Activated naive CD8-positive, alpha-beta T cell treated with anti-CD3 and anti-CD28 coated beads, Interleukin-2, amount 50 U/mL, for 16 hours (primary cell): ENCODE measurements around the gene ASB7.

Experiments used
- DNase-seq: peaks from one replicate; pipeline ENCODE4 v3.0.0-alpha.2; 2020; ENCODE audit warnings: low read depth, low spot score

Gene ASB7

GRCh38 chr15:100686021-100686724, 83.8 kb downstream of the ASB7 start:
- no peak for DNase-seq

- no peak for DNase-seq
Measured at GRCh38 chr15:100686725-100687473, 84.5 kb downstream of the ASB7 start.

GRCh38 chr15:100687582-100688141, 85.3 kb downstream of the ASB7 start:
- DNase-seq, result no peak

GRCh38 chr15:100688549-100689120, 86.2 kb downstream of the ASB7 start:
- no peak for DNase-seq

GRCh38 chr15:100689131-100689899, 86.9 kb downstream of the ASB7 start:
- DNase-seq, result no peak

GRCh38 chr15:100690032-100690794, 87.8 kb downstream of the ASB7 start:
- no peak for DNase-seq

GRCh38 chr15:100690795-100691158, 88.4 kb downstream of the ASB7 start:
- DNase-seq, result no peak

GRCh38 chr15:100691321-100691720, 88.9 kb downstream of the ASB7 start:
- DNase-seq, result no peak

GRCh38 chr15:100692246-100692645, 89.9 kb downstream of the ASB7 start:
- DNase-seq, result no peak

- no peak for DNase-seq
Measured at GRCh38 chr15:100692671-100693070, 90.3 kb downstream of the ASB7 start.

- DNase-seq, result no peak
Measured at GRCh38 chr15:100693451-100693850, 91.1 kb downstream of the ASB7 start.

GRCh38 chr15:100694381-100695021, 92.1 kb downstream of the ASB7 start:
- no peak for DNase-seq

- DNase-seq, result no peak
Measured at GRCh38 chr15:100695048-100695447, 92.7 kb downstream of the ASB7 start.

GRCh38 chr15:100696452-100696851, 94.1 kb downstream of the ASB7 start:
- DNase-seq, result no peak
